ENCODE data around the gene LARGE1. TPM values are rescaled to one million over a fixed set of nuclear protein-coding genes. Genes with fewer than 3 reads are reported as not detected.

The LARGE1 gene
- total and polyA plus RNA-seq, 2 of the 13 experiments (the other 11 are each of a cell fraction or from before 2014, with no cell fraction given), result 8.4 to 11.0 TPM

- 92% methylated on average over 7 of the region's 7 CpGs for WGBS (ENCODE audit: low lambda C conversion rate)
- no peak overlapping the region for H3K4me2 ChIP-seq (ENCODE audit: low read depth, low read length)
Measured at GRCh38 chr22:33438273-33438672, 482.0 kb downstream of the LARGE1 start.

GRCh38 chr22:33431300-33431699, 489.0 kb downstream of the LARGE1 start:
- Histone ChIP-seq H3K4me2 (ENCODE audit: low read depth, low read length) (no peak overlapping the region), H3K9ac (ENCODE audit: insufficient read depth, low read depth, low read length) (no peak overlapping the region), H3K36me3 (replicated peaks in 1 of 2; ENCODE audit: control insufficient read depth in 1 of 2, insufficient read depth in 2 of 2, low read length in 2 of 2) (no peaks in the 10 kb centered on the region), H3K27ac (ENCODE audit: extremely low read length, insufficient read depth, low read length) (no peak overlapping the region), H4K20me1 (ENCODE audit: insufficient read depth, low read length) (no peaks in the 10 kb centered on the region), H2AFZ (ENCODE audit: low read length) (no peak overlapping the region), H3K9me3 (ENCODE audit: low read length) (no peaks in the 10 kb centered on the region), H3K79me2 (ENCODE audit: insufficient read depth, low read length) (no peaks in the 10 kb centered on the region), H3K4me3 (replicated peaks in 1 of 3; ENCODE audit: insufficient read depth in 1 of 3, low read depth in 2 of 3, low read length in 3 of 3) (no peak overlapping the region), H3K4me1 (ENCODE audit: insufficient read depth, low read length) (peaks cover 9% of the 10 kb centered on the region), H3K27me3 (ENCODE audit: control insufficient read depth in 1 of 2, insufficient read depth in 2 of 2, low read length in 2 of 2) (no peaks in the 10 kb centered on the region)
- ATAC-seq, result no peak
- 97% methylated on average over 3 of the region's 3 CpGs for WGBS (ENCODE audit: low lambda C conversion rate)
- DNase-seq (ENCODE audit: low spot score), result no peak
- in situ Hi-C loops (cut with HindIII; ENCODE audit: extremely low pct_ligation_motif_present, low pct_unique_long_range_greater_than_20kb), result no loop called here
- FAIRE-seq, result no peak
- POLR2A ChIA-PET, result no interaction called here
- CTCF ChIA-PET (ENCODE audit: low intra/inter-chr PET ratio, low total read pairs), result no interaction called here
- TF ChIP-seq MAFF (IDR thresholded peaks at IDR 0.05; ENCODE audit: low read depth, low read length) (peak; percentile 71), ZNF256 (CRISPR knock-in tag; conservative IDR thresholded peaks at IDR 0.05) (no peak), MAFK (conservative IDR thresholded peaks at IDR 0.05 in 1 of 2, IDR thresholded peaks at IDR 0.05 in 1 of 2; ENCODE audit: low read length in 2 of 2) (peak; percentile 76 to 85)
- intact Hi-C loops (cut with micrococcal nuclease; ENCODE audit: unreplicated experiment), result no loop called here
- BruUV-seq (replicated peaks), result no TSS peak

More at GRCh38 chr22:33438273-33438672, 482.0 kb downstream of the LARGE1 start:
- no peaks in the 10 kb centered on the region for H4K20me1 ChIP-seq (ENCODE audit: insufficient read depth, low read length)
- H3K9me3 ChIP-seq (ENCODE audit: low read length), result no peaks in the 10 kb centered on the region
- POLR2A ChIA-PET, result no interaction called here
- in situ Hi-C loops (cut with HindIII; ENCODE audit: extremely low pct_ligation_motif_present, low pct_unique_long_range_greater_than_20kb), result no loop called here
- no peaks in the 10 kb centered on the region for H3K36me3 ChIP-seq (replicated peaks in 1 of 2; ENCODE audit: control insufficient read depth in 1 of 2, insufficient read depth in 2 of 2, low read length in 2 of 2)
- H3K4me1 ChIP-seq (ENCODE audit: insufficient read depth, low read length), result no peaks in the 10 kb centered on the region
- BruUV-seq (replicated peaks), result no TSS peak
- ATAC-seq, result no peak
- intact Hi-C loops (cut with micrococcal nuclease; ENCODE audit: unreplicated experiment), result no loop called here
- no peak overlapping the region for H3K27ac ChIP-seq (ENCODE audit: extremely low read length, insufficient read depth, low read length)
- TF ChIP-seq PRMT3 (CRISPR knock-in tag; IDR thresholded peaks at IDR 0.05; ENCODE audit: borderline replicate concordance, low read depth) (no peak), ZNF780A (CRISPR knock-in tag; IDR thresholded peaks at IDR 0.05) (no peak)
- no peak for DNase-seq (ENCODE audit: low spot score)
- no peaks in the 10 kb centered on the region for H3K79me2 ChIP-seq (ENCODE audit: insufficient read depth, low read length)
- CTCF ChIA-PET (ENCODE audit: low intra/inter-chr PET ratio, low total read pairs), result no interaction called here
- no peak for FAIRE-seq
- H3K9ac ChIP-seq (ENCODE audit: insufficient read depth, low read depth, low read length), result no peak overlapping the region
- no peak overlapping the region for H3K4me3 ChIP-seq (replicated peaks in 1 of 3; ENCODE audit: insufficient read depth in 1 of 3, low read depth in 2 of 3, low read length in 3 of 3)
- no peaks in the 10 kb centered on the region for H3K27me3 ChIP-seq (ENCODE audit: control insufficient read depth in 1 of 2, insufficient read depth in 2 of 2, low read length in 2 of 2)
- H2AFZ ChIP-seq (ENCODE audit: low read length), result no peak overlapping the region
